GM18870 (cell line): Measurements from ENCODE around the gene PACSIN2.

Source experiments
- ATAC-seq: cut with Tn5 transposase; IDR thresholded peaks from one replicate; pipeline ENCODE4 v1.9.1; 2021; ENCODE audit warnings: moderate library complexity; ENCODE audit not compliant: unreplicated experiment

Gene PACSIN2

DNA sequence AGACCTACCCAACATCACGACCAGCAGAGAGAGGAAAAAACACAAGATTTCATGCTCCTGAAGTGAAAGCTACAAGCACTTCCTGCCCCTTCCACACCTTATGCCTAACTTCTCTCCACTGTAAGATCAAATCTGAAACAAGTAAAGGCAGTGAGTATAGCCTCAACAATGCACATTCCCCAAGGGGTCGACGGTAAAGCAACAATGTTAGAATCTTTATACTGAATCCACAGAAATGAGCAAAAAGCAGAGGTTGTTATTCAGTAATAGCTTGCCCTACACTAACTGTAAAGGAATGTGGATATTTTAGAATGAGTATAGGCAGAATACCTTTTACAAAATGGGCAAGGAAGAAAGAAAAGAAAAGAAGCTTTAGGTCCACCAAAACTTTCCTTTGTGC is 173.5 kb downstream of the PACSIN2 start:
- no peak for ATAC-seq

DNA sequence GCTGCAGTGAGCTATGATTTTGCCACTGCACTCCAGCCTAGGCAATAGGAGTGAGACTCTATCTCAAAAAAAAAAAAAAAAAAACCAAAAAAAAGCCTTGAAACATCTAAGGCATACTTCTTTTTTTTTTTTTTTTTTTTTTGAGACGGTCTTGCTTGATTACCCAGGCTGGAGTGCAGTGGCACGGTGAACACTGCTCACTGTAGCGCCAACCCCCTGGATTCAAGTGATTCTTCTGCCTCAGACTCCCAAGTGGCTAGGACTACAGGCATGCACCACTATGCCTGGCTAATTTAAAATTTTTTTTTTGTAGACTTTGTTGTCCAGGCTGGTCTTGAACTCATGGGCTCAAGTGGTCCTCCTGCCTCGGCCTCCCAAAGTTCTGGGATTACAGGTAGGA is 177.4 kb downstream of the PACSIN2 start:
- no peak for ATAC-seq

DNA sequence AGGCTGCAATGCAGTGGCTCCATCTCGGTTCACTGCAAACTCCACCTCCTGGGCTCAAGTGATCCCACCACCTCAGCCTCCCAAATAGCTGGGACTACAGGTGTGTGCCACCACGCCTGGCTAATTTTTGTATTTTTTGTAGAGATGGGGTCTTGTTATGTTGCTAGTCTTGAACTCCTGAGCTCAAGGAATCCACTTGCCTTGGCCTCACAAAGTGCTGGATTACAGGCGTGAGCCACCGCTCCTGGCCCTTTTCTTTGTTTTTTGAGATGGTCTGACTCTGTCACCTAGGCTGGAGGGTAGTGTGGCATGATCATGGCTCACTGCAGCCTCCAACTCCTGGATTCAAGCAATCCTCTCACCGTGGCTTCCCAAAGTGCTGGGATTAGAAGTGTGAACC is 178.9 kb downstream of the PACSIN2 start:
- ATAC-seq: no peak

DNA sequence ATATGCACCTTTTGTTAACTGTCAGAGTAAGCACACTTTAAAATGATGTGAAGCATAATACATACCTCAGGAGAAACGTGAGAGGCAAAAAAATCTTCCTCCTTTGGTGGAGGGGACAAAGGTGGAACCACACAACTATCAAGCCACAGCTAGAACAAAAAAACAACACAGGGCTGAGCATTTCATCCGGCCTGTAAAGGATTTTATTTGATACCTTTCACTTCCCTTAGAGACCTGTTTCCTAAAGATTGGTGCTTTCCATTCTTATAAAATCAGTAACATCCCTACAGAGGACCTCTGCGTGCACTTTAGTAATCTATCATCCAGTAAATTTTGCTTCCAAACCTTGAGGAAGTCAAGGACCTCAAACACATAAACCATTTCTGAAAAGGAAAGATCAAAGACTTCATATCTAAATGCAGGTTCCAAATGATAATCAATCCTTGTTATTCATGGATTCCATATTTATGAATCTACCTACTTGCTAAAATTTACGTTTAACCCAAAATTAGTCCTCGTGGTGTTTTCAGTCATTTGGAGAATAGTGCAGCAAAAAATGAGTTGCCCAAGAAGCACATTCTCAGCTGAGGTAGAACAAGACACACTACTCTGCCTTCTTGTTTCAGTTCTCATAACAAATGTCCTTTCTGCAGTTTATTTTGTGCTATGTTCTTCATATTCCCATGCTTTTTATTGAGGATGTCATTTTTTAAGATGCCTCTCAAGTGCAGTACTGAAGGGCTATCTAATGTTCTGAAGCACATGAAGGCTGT is 180.6 kb downstream of the PACSIN2 start:
- ATAC-seq: no peak

DNA sequence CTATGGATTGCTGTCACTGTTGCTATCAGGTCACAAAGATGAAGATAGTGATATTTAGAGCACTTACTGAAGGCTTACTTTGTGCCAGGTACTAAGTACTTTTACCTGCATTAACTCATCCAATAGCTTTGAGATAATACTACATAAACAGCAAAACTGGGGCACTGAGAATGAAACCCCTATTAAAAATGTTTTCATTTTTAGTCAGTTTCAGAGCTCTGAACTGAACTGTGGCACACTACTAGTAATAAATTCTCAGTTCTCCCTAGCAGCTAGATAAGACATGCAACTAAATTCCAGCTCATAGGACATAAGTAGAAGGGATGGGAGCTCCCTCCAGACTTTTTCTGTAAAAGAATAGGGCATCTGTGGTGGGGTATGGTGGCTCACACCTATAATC is 181.8 kb downstream of the PACSIN2 start:
- no peak for ATAC-seq

DNA sequence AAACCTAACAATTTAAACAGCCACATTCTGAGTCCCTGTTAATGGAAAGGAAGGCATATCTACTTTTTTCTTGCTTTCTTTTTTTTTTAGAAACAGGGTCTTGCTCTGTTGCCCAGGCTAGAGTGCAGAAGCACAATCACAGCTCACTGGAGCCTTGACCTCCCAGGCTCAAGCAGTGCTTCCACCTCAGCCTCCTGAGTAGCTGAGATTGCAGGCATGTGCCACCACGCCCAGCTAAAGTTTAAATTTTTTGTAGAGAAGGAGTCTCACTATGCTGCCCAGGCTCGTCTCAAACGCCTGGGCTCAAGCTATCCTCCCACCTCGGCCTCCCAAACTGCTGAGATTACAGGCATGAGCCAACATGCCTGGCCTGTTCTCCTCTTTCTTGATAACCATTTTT is 183.2 kb downstream of the PACSIN2 start:
- ATAC-seq: no peak

DNA sequence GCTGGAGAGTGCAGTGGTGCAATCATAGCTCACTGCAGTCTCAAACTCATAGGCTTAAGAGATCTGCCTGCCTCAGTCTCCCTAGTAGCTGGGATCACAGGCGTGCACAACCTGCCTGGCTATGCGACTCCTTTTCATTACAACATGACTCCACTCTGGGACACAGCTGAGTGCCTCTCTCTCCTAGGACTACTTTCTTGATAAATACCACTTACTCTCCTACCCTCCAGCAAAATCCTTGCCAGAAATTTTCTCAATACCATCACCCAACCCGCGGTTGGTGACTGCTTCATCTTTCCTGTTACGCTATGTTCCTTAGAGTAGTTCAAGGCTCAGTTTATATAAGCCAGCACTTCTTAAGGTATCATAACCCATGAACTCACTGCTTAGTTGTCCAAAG is 184.8 kb downstream of the PACSIN2 start:
- no peak for ATAC-seq

DNA sequence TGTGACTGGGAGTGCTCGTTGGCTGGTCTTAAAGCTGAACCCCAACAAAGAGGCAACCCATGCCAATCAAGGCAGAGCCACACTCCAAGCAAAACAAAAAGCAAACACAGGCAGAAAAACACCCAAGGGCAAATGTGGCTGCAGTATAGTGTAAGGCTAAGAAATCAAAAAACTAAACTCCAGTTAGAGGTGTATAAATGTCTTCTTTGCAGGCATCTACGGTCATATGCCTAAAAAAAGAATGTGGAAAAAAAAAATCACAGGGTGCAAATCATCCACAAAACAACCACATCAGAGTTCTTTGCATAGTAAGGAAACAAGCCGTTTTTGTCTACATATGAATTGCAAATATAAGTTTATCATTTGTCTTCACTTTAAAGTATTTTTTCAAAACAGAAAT is 185.6 kb downstream of the PACSIN2 start:
- ATAC-seq: no peak

DNA sequence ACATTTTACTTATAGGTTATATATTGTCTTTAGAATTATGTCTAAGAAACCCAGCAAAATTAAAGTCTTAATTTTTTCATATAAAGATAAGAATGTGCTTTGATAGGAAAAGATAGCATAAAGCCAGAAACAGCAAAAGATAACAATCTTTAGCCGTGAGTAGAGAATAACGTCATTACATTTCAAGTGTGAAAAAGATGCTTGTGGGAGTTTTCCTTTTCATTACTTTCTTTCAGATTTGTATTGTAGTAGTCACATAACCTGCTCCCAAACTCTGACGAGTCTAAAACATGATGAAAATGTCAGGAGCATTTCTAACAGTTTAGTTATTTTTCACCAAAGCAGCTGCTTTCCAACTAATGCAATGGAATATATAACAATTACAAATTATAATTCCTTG is 189.2 kb downstream of the PACSIN2 start:
- ATAC-seq: no peak

DNA sequence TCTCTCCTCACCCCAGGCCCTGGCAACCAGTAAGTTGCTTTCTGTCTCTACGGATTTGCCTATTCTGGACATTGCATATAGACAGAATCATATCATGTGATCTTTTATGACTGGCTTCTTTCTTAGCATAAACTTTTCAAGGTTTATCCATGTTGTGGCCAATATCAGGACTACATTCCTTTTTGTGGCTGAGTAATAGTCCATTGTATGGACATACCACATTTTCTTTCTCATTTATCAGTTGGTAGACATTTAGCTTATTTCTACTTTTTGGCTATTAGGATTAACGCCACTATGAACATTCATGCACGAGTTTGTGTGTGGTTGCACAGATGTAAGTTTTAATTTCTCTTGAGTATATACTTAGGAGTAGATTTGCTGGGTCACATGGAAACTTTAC is 193.6 kb downstream of the PACSIN2 start:
- no peak for ATAC-seq

DNA sequence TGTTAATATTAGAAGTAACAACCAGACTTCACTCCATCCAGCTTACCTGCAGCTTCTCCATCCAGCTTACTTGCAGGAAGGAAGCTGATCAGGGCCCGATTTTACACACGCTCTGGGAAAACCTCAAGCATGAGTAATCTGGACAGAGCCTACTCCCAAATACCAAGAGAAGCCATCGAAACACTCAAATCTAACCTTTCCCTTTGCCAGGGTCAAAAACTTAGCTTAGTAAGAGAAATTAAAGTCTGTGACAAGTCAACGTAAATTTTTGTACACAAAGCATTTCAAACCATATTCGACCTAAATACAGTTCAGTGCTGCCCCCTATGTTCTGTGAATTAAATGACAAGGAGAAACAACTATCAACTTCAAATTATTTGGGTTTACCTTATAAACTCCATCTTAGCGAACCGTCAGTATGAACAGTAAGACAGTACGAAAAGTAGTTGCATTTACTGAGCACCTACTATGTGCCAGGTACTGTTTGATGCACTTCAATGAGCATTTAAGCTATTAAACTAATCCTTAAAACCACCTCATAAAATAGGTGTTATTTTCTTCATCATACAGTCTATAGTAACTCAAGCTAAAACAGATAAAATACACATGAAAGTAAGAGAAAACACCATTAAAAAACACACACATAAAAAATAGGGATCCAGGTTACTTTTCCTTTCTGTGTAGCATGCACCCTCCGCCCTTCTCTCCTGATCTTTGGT is 194.7 kb downstream of the PACSIN2 start:
- ATAC-seq: no peak
